NOMO-1 treated with dmso at 0.1 percent for 144 hours (cell line): ENCODE data around the gene ZNF100.
A peak's percentile ranks its signal among the peaks of the same experiment; 100 is the strongest.
"Not testable (repeated sequence)": the region's sequence is repeated elsewhere in the genome, so short reads cannot be mapped to it uniquely, and the experiment has no call there.

Experiments
- DNase-seq: peaks from one replicate; lab custom pipeline; 2025; ENCODE audit not compliant: unreplicated experiment; lab: John Stamatoyannopoulos, UW

Gene ZNF100

GRCh38 chr19:21767065-21767800, at the start of gene ZNF100:
Gene ZNF100, minus strand, starts transcription at chr19:21767579. Its CDS starts 150 bp downstream, at chr19:21767429.
- DNase-seq = peak; percentile 82

GRCh38 chr19:21812448-21812847, 45.1 kb upstream of the ZNF100 start:
- DNase-seq = no peak

GRCh38 chr19:21808400-21809000, 41.1 kb upstream of the ZNF100 start:
- not testable (repeated sequence) for DNase-seq

- no peak for DNase-seq
These were observed 22.2 kb upstream of the ZNF100 start for GRCh38 chr19:21789466-21790085.

GRCh38 chr19:21786936-21787335, 19.6 kb upstream of the ZNF100 start:
- no peak for DNase-seq

GRCh38 chr19:21775792-21776191, 8.4 kb upstream of the ZNF100 start:
- not testable (repeated sequence) for DNase-seq

GRCh38 chr19:21766705-21767064, 694 bp downstream of the ZNF100 start:
- DNase-seq = not testable (repeated sequence)

- no peak for DNase-seq
These were observed 2.2 kb downstream of the ZNF100 start for GRCh38 chr19:21765151-21765550.

GRCh38 chr19:21761547-21761946, 5.8 kb downstream of the ZNF100 start:
- DNase-seq = not testable (repeated sequence)

GRCh38 chr19:21758296-21758695, 9.1 kb downstream of the ZNF100 start:
- DNase-seq = no peak

GRCh38 chr19:21755555-21755954, 11.8 kb downstream of the ZNF100 start:
- DNase-seq = not testable (repeated sequence)

- DNase-seq = no peak
These were observed 16.0 kb downstream of the ZNF100 start for GRCh38 chr19:21751384-21751783.

GRCh38 chr19:21750586-21751128, 16.7 kb downstream of the ZNF100 start:
- DNase-seq = no peak

- DNase-seq = no peak
These were observed 18.3 kb downstream of the ZNF100 start for GRCh38 chr19:21749090-21749489.

GRCh38 chr19:21748088-21748487, 19.3 kb downstream of the ZNF100 start:
- no peak for DNase-seq

- no peak for DNase-seq
These were observed 26.8 kb downstream of the ZNF100 start for GRCh38 chr19:21740559-21740958.

- DNase-seq = not testable (repeated sequence)
These were observed 40.2 kb downstream of the ZNF100 start for GRCh38 chr19:21726942-21727747.

- DNase-seq = no peak
These were observed 53.6 kb downstream of the ZNF100 start for GRCh38 chr19:21713761-21714160.

GRCh38 chr19:21709464-21709863, 57.9 kb downstream of the ZNF100 start:
- no peak for DNase-seq

GRCh38 chr19:21707878-21708277, 59.5 kb downstream of the ZNF100 start:
- not testable (repeated sequence) for DNase-seq

- no peak for DNase-seq
These were observed 60.3 kb downstream of the ZNF100 start for GRCh38 chr19:21707065-21707464.
